ENCODE data around the gene GDF11.
A peak's percentile ranks its signal among the peaks of the same experiment; 100 is the strongest.

The GDF11 gene

GRCh38 chr12:55724226-55724939, 18.5 kb upstream of the GDF11 start:
- DNase-seq = peak; percentile 55

- DNase-seq = no peak
Measured at GRCh38 chr12:55724940-55725309, 18.0 kb upstream of the GDF11 start.

GRCh38 chr12:55725556-55725955, 17.4 kb upstream of the GDF11 start:
- DNase-seq = no peak

- no peak for DNase-seq
Measured at GRCh38 chr12:55726971-55727370, 16.0 kb upstream of the GDF11 start.

- no peak for DNase-seq
Measured at GRCh38 chr12:55727643-55728185, 15.2 kb upstream of the GDF11 start.

- peak; percentile 10 for DNase-seq
Measured at GRCh38 chr12:55728186-55728938, 14.6 kb upstream of the GDF11 start.

GRCh38 chr12:55728939-55729818, 13.7 kb upstream of the GDF11 start, which contains the start of gene CD63:
Gene CD63 (minus strand): TSS chr12:55729009. CDS start chr12:55728341, 668 bp downstream.
- peak; percentile 40 for DNase-seq

- DNase-seq = no peak
Measured at GRCh38 chr12:55729819-55730818, 12.8 kb upstream of the GDF11 start.

- DNase-seq = no peak
Measured at GRCh38 chr12:55732288-55732687, 10.6 kb upstream of the GDF11 start.

- DNase-seq = no peak
Measured at GRCh38 chr12:55733021-55733555, 9.8 kb upstream of the GDF11 start.

GRCh38 chr12:55733858-55734257, 9.1 kb upstream of the GDF11 start:
- DNase-seq = no peak

- DNase-seq = no peak
Measured at GRCh38 chr12:55734595-55734994, 8.3 kb upstream of the GDF11 start.

GRCh38 chr12:55736076-55736475, 6.8 kb upstream of the GDF11 start:
- DNase-seq = no peak

GRCh38 chr12:55736780-55737580, 5.9 kb upstream of the GDF11 start:
- DNase-seq = peak; percentile 30

GRCh38 chr12:55737581-55738122, 5.3 kb upstream of the GDF11 start:
- DNase-seq = no peak

GRCh38 chr12:55738123-55739024, 4.5 kb upstream of the GDF11 start:
- DNase-seq = peak; percentile 60

- DNase-seq = no peak
Measured at GRCh38 chr12:55739025-55739378, 3.9 kb upstream of the GDF11 start.

- DNase-seq = no peak
Measured at GRCh38 chr12:55741931-55742680, 816 bp upstream of the GDF11 start.

Measured in activated effector memory CD4-positive, alpha-beta T cell treated with Interleukin-2 at 50 U/mL for 16 hours (primary cell).